SKM-1 (cell line): ENCODE data around the gene PAXX.
"Not testable (repeated sequence)": the region's sequence is repeated elsewhere in the genome, so short reads cannot be mapped to it uniquely, and the experiment has no call there.

Experiments
- DNase-seq: peaks from one replicate; lab custom pipeline; 2025; ENCODE audit not compliant: unreplicated experiment; lab: John Stamatoyannopoulos, UW

Gene PAXX

GRCh38 chr9:137030006-137030405 lies 37.8 kb downstream of the PAXX start:
- no peak for DNase-seq

GRCh38 chr9:137030538-137031527 lies 38.6 kb downstream of the PAXX start:
- DNase-seq = peak; percentile 76

- DNase-seq = peak; percentile 27
Observed at GRCh38 chr9:137031904-137032640, 39.9 kb downstream of the PAXX start, which contains the start of gene FUT7. TSS of gene FUT7 (minus strand) at chr9:137032088. CDS start at chr9:137031991, 97 bp downstream.

- DNase-seq = peak; percentile 75
Observed at GRCh38 chr9:137032858-137033257, 40.6 kb downstream of the PAXX start.

- DNase-seq = not testable (repeated sequence)
Observed at GRCh38 chr9:137033481-137033880, 41.3 kb downstream of the PAXX start.

GRCh38 chr9:137034039-137034708 lies 42.0 kb downstream of the PAXX start:
- DNase-seq = no peak

- DNase-seq = peak; percentile 89
Observed at GRCh38 chr9:137034709-137035506, 42.7 kb downstream of the PAXX start.

GRCh38 chr9:137035507-137035834 lies 43.2 kb downstream of the PAXX start:
- no peak for DNase-seq

GRCh38 chr9:137035937-137036336 lies 43.7 kb downstream of the PAXX start:
- no peak for DNase-seq

GRCh38 chr9:137037035-137037434 lies 44.8 kb downstream of the PAXX start:
- DNase-seq = no peak

- DNase-seq = no peak
Observed at GRCh38 chr9:137037483-137037882, 45.3 kb downstream of the PAXX start.

GRCh38 chr9:137038916-137039315 lies 46.7 kb downstream of the PAXX start:
- no peak for DNase-seq

- DNase-seq = no peak
Observed at GRCh38 chr9:137039611-137040366, 47.6 kb downstream of the PAXX start.

- DNase-seq = no peak
Observed at GRCh38 chr9:137040568-137040967, 48.3 kb downstream of the PAXX start.

GRCh38 chr9:137041124-137041523 lies 48.9 kb downstream of the PAXX start:
- DNase-seq = no peak

- DNase-seq = no peak
Observed at GRCh38 chr9:137042751-137043727, 50.8 kb downstream of the PAXX start.
